ENCODE measurements around the gene SMIM8. TPM values are rescaled to one million over a fixed set of nuclear protein-coding genes. Genes with fewer than 3 reads are reported as not detected.

Gene SMIM8
- polyA plus RNA-seq, 1 experiment, result 1.2 TPM

- ChIA-PET POLR2A (no interaction called here), CTCF (interaction anchor here (0.6 kb wide), 1 partner anchor 182 kb away, joined by 3 read pairs; no protein-coding TSS in a partner anchor)
- TF ChIP-seq, protein P1, sequence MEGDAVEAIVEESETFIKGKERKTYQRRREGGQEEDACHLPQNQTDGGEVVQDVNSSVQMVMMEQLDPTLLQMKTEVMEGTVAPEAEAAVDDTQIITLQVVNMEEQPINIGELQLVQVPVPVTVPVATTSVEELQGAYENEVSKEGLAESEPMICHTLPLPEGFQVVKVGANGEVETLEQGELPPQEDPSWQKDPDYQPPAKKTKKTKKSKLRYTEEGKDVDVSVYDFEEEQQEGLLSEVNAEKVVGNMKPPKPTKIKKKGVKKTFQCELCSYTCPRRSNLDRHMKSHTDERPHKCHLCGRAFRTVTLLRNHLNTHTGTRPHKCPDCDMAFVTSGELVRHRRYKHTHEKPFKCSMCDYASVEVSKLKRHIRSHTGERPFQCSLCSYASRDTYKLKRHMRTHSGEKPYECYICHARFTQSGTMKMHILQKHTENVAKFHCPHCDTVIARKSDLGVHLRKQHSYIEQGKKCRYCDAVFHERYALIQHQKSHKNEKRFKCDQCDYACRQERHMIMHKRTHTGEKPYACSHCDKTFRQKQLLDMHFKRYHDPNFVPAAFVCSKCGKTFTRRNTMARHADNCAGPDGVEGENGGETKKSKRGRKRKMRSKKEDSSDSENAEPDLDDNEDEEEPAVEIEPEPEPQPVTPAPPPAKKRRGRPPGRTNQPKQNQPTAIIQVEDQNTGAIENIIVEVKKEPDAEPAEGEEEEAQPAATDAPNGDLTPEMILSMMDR (IDR thresholded peaks at IDR 0.05; ENCODE audit: insufficient read depth, low read depth, low read length), result no peak
- H3K27me3 ChIP-seq (ENCODE audit: control insufficient read depth, insufficient read depth, low read length), result no peaks in the 10 kb centered on the region
- H3K36me3 ChIP-seq (ENCODE audit: control insufficient read depth, insufficient read depth, low read length), result no peaks in the 10 kb centered on the region
- DNase-seq (ENCODE audit: low read depth), result no peak
- H3K4me3 ChIP-seq (ENCODE audit: low read depth, low read length), result no peak overlapping the region
Observed at GRCh38 chr6:87279196-87279595, 43.2 kb upstream of the SMIM8 start.

DNA sequence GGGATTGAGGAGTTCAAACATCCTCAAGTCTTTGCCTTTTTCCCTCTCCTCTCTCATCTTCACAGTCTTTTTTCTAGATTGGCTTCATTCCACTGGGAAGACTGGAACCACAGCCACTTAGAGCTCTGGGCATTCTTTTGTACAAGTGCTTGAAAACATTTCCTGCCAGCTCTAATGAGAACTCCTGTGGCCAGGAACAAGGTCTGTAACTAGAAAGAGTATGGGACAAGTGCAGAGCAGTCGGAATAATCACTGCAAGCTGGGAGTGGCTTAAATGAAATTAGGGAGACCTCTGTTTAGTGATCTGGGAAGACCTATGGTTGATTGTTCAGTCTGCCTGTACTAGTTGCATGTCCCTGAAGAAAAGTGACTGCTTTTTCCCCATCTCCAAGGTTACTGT is 41.0 kb upstream of the SMIM8 start:
- TF ChIP-seq, protein P1 (IDR thresholded peaks at IDR 0.05; ENCODE audit: insufficient read depth, low read depth, low read length), result no peak
- ChIA-PET POLR2A (no interaction called here), CTCF (no interaction called here)
- H3K36me3 ChIP-seq (ENCODE audit: control insufficient read depth, insufficient read depth, low read length), result no peaks in the 10 kb centered on the region
- H3K27me3 ChIP-seq (ENCODE audit: control insufficient read depth, insufficient read depth, low read length), result no peaks in the 10 kb centered on the region
- H3K4me3 ChIP-seq (ENCODE audit: low read depth, low read length), result no peak overlapping the region
- DNase-seq (ENCODE audit: low read depth), result no peak

- no peak for DNase-seq (ENCODE audit: low read depth)
- H3K27me3 ChIP-seq (ENCODE audit: control insufficient read depth, insufficient read depth, low read length), result no peaks in the 10 kb centered on the region
- no peak overlapping the region for H3K4me3 ChIP-seq (ENCODE audit: low read depth, low read length)
- CTCF ChIA-PET, result no interaction called here
- POLR2A ChIA-PET, result no interaction called here
- no peaks in the 10 kb centered on the region for H3K36me3 ChIP-seq (ENCODE audit: control insufficient read depth, insufficient read depth, low read length)
- TF ChIP-seq, protein P1 (IDR thresholded peaks at IDR 0.05; ENCODE audit: insufficient read depth, low read depth, low read length), result no peak
Observed at GRCh38 chr6:87282743-87283142, 39.6 kb upstream of the SMIM8 start.

GRCh38 chr6:87283461-87283860 is 38.9 kb upstream of the SMIM8 start:
- no peaks in the 10 kb centered on the region for H3K36me3 ChIP-seq (ENCODE audit: control insufficient read depth, insufficient read depth, low read length)
- ChIA-PET POLR2A (interaction anchor here (0.6 kb wide), 1 partner anchor 204 kb away, joined by 10 read pairs; no protein-coding TSS in a partner anchor), CTCF (no interaction called here)
- no peaks in the 10 kb centered on the region for H3K27me3 ChIP-seq (ENCODE audit: control insufficient read depth, insufficient read depth, low read length)
- no peak for DNase-seq (ENCODE audit: low read depth)
- H3K4me3 ChIP-seq (ENCODE audit: low read depth, low read length), result no peak overlapping the region
- TF ChIP-seq, protein P1 (IDR thresholded peaks at IDR 0.05; ENCODE audit: insufficient read depth, low read depth, low read length), result no peak

DNA sequence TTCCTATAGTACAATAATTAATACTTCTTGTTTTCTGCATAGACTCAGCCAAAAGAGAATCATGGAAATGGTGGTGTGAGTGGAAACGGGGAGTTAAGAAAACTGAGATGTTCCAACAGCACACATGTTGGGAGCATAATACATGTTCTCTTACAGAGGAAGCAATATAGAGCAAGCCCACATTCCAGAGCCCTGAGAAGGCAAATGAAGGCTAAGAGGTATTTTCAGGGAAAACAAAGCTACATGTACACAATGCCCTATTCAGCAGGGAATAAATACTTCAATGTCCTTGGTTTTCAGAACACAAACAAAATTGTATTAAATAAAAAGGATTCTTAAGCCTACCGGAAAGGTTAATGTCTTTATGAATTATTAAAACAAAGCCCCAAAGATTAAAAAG is 35.1 kb upstream of the SMIM8 start:
- ChIA-PET POLR2A (no interaction called here), CTCF (interaction anchor here (0.9 to 1.1 kb wide), 2 partner anchors 11 to 148 kb away, joined by 3 read pairs; no protein-coding TSS in a partner anchor)
- Histone ChIP-seq H3K27me3 (ENCODE audit: control insufficient read depth, insufficient read depth, low read length) (peaks cover 2% of the 10 kb centered on the region; the same call in 1 of the 2 replicates), H3K36me3 (ENCODE audit: control insufficient read depth, insufficient read depth, low read length) (no peaks in the 10 kb centered on the region), H3K4me3 (ENCODE audit: low read depth, low read length) (no peak overlapping the region)
- TF ChIP-seq, protein P1 (IDR thresholded peaks at IDR 0.05; ENCODE audit: insufficient read depth, low read depth, low read length), result no peak
- DNase-seq (ENCODE audit: low read depth), result no peak
